CD4-positive, alpha-beta T cell treated with Interleukin-6 at 100 ng/mL for 8 hours (primary cell): ENCODE data around the gene RIMS4.

Source experiments
- DNase-seq: peaks from one replicate; pipeline ENCODE4 v3.0.0-alpha.2; 2020; ENCODE audit warnings: mixed read lengths, low spot score

The RIMS4 gene

DNA sequence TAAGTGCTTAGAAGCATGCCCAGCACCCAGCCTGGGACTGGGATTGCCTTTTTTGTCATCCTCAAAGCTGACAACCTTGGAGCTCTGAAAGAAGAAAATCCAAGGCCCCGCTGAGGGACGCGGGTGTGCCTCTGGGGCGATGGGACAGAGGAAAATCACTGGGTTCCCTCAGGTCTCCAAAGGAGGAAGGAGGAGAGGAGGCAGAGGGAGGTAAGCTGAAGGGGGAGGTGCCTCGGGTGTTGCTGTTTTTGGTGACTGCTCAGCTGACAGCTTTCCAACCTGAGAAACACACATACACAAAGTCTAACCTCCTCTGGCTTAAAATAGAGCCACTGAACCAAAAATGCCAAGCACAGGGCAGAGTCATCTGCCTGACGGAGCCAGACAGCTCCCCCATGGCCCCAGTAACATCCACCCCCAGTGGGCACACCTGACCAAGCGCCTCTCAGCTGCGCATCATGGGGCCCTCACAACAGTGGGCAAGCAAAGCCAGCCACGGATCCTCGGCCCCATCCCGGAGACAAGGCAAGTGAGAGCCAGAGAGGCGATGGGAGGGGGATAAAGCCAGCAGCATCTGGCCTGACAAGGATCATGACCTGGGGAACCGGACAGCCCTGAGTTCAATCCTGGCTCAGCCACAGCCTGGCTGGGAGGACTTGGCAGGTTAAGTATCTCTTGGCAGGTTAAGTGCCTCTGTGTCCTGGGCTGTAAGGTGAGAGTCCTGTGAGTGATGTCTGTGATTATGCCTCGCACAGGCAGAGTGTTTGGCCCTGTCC, 67.9 kb downstream of the RIMS4 start:
- DNase-seq, result no peak

DNA sequence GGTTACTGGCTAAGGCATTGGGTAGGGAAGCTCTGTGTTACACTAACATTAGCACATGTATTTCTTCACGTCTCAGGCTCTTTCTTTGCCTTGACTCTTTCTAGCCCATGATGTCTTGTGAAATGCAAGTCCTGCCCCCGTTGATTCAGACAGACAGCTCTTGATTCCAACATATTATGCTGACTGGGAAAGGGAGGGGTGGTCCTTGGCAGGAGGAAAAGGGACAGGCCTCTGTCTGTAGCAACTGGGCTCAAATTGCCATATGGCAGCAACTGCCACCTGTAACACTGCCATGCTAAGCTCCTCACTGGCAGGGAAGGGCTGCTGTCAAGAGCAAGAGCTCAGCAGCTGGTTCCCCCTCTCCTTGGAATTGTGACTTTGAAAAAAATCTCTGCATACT, 70.4 kb downstream of the RIMS4 start:
- DNase-seq, result no peak

DNA sequence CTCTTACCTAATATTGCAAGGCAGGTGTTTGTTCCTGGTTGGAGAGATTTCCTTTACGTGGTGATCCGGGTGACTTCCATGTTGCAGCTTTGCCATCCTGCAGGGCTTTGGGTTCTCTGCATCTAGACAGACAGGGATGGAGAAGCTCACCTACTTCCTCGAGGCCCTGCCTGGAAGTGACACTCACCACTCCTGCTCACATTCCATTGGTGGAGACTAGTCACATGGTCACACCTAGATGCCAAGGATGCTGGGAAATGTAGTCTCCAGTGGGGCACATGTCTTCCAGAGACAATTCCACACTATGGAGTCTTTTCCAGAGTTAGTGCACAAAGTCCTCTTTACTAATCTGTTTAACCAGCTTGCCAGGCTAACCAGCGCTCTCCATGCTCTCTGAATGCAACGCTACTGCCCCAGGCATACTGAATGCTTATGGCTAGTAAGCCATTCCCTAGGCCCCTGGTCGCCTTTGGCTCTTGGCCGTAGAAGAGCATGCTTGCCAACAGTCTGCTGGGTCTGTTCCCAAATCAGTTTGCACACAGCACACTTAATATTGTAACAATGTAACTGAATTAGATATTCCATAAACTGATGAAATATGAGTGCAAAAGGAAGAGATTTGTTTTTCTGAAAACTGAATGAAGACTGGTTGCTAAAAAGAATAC, 71.4 kb downstream of the RIMS4 start:
- DNase-seq, result peak; percentile 41

DNA sequence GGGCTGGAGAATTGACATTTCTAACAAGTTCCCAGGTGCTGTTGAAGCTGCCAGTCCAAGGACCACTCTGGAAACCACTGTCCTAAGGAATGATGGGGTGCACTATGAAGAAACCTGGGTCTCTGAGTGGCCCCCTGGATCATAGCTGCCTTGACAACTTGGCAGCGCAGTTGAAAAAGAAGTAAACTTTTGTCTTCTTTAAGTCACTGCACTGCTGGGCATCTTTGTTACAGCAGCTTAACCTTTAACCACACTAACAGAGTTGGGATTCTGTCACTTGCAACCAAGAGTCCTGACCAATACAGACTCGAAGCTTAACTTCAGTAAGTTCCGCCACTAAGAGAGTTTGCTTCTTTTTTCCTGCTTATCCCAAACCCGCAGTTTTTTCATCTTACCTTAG, 73.2 kb downstream of the RIMS4 start:
- DNase-seq, result no peak

DNA sequence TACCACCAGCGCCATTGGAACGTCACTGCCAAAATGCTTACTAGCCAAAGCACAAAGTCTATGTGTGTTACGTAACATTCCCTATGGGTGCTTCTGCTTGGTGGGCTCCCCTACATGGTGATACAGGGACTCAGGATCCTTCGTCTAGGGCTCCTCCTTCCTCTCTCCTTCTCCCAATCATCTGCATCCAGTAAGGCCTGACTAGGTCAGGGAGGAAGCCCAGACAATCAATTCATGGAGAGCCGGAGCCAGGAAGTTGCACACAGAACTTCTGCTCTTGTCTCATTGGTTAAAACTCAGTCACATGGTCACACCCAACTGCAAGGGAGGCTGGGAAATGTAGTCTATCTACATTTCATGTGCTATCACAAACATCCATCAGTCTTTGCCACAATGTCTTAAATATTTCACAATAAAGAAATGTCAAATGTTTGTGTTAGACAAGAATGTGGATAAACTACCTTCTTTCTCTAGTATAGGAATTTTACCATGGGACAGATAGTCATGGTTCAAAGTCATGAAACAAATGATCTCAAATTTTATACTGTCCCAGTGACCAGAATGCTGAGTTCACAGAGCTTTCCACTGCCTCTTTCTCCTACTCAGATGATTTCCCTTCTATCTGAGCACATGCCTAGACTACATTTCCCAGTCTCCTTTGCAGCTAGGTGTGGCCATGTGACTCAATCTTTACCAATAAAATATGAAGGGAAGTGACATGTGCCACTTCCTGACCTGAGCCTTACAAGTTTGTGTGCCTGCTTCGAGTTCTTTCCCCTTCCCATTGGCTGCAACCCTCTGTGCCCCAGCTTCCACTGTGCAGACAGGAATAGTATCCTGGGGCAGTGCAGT, 74.0 kb downstream of the RIMS4 start:
- DNase-seq, result peak; percentile 38

DNA sequence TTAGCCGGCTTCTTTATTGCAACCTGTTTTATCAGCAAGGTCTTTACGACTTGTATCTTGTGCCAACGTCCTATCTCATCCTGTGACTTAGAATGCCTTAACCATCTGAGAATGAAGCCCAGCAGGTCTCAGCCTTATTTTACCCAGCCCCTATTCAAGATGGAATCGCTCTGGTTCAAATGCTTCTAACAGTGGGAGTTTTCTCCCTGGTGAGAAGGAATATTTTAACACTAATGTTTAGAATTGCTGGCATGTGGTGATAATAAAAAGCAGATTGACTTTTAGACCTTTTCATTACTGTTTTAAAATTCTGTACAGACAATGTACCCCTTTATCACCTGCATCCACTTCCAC, 74.6 kb downstream of the RIMS4 start:
- DNase-seq, result no peak

DNA sequence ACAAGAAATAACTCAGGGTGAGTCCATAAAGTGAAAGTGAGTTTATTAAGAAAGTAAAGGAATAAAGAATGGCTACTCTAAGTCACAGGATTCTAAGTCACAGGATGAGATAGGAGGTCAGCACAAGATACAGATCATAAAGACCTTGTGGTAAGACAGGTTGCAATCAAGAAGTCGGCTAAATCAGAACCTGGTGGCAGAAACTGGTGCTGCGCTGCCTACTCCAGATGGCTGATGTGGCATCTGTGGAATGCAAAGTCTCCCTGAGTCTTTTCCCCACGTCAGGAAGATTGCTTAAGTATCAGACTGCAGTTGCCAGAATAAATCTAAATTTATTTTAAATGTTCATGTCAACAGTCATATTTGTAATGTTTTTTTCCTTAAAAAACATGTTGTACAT, 75.4 kb downstream of the RIMS4 start:
- no peak for DNase-seq

DNA sequence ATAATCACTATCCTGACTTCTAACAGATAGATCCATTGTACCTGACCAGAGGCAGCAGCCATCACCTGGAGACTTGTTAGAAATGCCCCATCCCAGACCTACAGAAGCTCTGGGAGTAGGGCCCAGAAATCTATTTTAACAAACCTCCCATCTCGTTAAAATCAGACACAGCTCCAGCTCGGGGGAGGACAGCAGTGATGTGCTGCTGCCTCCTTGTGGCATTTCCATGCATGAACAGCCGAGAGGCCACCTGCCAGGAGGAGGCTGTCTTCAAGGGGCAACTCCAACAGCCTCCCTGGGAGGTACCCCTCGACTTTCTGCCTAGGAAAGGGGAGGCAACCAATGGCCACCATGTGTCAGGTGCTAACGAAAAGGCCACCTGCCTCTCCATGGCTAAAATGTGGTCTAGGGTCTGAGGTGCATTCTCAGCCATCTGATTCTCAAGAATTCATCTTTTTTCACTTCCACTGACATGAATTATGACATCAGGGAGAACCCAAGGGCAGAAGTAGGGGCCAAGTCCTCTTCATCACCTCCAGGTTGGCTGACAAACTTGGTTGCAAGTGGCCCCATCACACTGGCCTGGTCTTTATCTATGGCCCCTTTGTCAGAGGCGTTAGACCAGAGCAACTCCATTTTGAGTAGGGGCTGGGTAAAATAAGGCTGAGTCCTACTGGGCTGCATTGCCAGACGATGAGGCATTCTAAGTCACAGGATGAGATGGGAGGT, 76.8 kb downstream of the RIMS4 start:
- peak; percentile 50 for DNase-seq

DNA sequence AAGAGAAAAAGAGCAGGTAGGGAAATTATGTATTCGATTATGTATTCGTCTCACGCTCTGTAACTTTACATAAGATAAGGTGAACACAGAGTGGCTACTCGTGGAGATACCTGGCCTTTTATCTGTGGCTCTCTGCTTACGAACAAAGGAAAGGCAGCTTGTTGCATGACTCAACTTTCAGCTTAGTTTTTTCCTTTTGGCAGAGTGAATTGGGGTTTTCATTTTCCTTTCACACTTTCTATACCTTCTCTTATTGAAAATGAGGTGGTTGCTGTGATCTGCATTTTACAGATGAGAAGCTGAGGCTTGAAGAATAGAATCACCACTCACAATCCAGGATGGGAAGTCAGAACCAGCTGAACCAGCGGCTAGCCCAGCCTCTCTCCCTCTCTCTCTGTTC, 78.0 kb downstream of the RIMS4 start:
- DNase-seq, result no peak

DNA sequence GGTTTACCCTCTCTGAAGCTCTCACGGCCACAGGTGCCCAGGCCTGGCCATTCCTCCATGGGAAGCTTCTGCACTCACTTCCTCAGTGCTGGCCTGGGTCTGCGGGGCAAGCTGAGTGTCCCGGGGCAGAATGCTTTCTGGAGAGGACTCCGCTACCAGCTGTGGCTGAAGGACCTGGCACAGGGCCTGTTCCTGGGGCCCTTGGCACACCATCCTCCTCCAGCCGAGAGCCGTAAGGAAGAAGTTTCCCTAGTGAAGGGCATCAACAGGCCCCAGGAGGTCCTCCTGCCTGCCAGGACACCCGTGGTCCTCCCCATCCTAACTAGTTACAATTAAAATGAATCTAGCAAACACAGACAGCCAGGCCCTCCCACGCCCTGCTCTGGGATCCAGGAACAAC, 78.7 kb downstream of the RIMS4 start:
- DNase-seq, result no peak

DNA sequence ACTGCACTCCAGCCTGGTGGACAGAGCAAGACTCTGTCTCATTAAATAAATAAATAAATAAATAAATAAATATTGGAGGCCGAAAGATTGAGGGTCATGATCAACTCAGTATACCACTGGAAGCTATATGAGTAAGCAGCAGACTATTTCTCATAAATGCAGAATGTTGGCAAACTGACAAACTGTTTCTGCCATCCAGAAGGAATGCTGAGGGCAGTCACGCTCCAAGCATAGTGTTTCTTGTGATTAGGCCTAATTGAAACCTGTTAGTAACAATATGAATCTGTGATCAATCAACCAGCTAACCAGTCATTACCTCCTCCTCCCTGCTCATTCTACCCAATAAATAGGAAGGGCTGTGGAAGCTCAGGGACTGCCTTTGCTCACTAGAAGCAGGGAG, 79.9 kb downstream of the RIMS4 start:
- DNase-seq, result no peak

DNA sequence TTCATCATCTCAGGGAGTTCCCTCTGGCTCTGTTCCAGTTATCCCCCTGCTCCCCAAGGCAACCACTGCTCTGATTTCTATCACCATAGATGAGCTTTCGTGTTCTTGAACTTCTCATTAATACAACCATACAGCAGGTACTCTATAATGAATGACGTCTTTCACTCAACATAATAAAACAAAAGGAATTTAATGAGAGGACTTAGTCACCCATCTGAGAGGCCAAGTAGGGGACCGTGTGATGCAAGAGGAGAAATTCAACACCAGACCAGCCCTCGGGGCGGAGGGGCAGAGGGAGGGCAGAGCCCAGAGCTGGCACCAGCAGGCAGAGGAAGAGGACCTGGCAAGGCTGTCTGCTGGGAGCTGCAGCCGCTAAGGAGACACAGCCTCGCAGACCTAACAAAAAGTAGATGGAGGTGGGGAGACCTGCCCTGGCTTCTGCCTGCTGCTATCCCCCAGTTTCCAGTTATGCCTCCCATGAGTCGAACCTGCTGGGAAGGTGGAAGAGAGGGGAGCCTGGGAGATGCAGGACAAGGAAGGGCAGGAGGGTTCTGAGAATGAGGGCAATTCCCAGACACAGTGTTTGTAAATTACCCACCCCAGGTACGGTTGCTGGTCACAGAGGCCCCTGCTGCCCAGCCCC, 81.4 kb downstream of the RIMS4 start:
- no peak for DNase-seq

DNA sequence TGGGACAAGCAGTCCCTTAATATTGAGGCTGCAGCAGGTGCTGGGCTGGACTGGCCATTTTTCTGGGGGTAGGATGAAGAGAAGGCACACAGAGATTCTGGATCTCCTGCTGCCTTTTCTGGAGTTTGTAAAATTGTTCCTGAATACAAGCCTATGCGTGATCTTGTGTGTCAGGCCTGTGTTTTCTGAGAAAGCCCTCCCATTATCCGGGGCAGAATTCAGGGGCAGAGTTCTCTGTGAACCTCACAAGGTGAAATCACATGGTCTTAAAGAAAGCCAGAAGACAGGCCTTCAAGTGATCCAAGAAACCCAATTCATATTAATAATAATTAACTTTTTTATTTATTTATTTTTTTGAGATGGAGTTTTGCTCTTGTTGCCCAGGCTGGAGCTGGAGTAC, 82.7 kb downstream of the RIMS4 start:
- DNase-seq, result no peak

DNA sequence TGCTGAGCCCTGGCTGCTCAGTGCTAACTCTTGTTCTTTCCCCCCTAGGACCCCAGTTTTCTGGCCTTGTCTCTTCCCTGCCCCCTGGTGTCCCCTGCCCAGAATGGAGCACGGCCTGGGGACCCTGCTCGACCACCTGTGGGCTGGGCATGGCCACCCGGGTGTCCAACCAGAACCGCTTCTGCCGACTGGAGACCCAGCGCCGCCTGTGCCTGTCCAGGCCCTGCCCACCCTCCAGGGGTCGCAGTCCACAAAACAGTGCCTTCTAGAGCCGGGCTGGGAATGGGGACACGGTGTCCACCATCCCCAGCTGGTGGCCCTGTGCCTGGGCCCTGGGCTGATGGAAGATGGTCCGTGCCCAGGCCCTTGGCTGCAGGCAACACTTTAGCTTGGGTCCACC, 83.3 kb downstream of the RIMS4 start:
- no peak for DNase-seq

DNA sequence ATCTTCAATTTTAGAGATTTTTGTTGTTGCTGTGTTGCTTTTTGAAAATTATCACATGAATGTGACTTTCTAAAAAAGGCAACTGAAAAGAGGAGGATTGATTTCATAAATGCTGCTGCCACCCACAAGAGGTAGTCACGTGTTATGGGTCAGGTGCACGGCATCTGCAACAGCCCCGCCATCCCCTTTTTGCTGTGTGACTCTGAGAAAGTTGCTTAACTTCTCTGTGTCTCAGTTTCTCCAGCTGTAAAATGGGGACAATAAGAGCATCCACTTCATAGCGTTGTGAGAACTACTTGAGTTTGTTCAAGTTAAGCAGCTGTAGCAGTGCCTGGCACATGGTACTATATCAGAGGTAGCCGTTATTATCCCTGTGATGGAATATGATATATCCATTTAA, 84.5 kb downstream of the RIMS4 start:
- DNase-seq, result no peak

DNA sequence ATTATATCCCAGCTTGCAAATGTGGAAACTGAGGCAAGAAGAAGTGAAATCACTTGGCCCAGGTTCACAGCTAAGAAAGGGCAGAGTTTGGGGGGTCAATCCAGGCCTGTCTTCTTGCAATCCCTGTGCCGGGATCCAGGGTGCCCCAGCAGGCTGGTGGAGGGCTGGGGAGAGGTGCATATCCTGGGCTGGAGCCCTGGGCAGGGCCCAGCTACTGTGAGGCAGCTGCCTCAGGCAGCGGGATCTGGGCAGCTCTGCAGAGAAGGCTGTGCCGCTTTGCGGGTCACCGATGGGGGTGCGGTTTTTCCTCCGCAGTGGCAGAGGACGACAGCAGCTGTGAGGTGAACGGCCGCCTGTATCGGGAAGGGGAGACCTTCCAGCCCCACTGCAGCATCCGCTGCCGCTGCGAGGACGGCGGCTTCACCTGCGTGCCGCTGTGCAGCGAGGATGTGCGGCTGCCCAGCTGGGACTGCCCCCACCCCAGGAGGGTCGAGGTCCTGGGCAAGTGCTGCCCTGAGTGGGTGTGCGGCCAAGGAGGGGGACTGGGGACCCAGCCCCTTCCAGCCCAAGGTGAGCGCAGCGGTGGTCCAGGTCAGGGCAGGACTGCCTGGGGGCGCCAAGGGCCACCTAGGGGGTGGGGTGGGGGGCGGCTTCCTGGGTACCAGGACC, 85.8 kb downstream of the RIMS4 start:
- no peak for DNase-seq

DNA sequence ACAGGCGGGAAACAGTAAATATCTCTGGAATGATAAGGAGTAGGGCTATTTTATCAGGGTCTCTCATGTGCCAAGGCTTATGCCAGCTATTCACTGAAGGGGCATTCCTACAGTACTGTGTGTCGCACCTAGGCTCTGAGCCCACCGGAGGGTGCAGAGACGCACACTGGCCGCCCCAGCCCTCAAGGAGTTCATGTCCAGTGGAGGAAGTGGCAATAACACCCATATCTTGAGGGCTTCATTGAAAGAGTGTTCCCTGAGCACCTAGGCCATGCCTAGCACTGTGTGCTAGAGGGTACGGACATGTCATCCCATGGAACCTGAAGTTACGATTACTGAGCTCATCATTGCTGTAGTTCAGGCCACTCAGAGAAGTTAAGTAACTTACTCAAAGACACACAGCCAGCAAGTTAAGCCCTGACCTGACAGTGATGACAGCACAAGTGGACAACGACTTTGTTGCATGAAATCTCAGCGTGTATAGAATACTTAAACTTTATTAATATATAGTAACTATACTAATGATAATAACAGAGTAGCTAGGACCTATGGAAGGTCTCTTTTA, 86.5 kb downstream of the RIMS4 start:
- no peak for DNase-seq

DNA sequence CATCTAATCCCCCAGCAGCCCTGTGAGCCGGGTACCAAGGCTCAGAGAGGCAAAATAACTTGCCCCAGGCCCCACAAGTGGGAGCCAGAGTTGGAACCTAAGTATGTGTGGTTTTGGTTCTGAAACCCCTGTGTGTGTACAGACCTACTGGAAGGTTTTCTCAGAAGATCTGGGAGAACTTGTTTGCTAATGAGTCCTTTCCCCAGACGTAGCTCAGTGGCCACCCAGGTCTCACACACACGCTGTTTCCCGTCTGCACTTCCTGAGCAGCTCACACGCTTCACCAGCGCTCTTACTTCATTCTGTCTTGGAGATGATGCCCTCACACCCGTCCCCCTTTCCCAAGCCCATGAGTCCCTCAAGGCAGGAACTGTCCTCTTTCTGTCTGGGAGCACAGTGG, 87.0 kb downstream of the RIMS4 start:
- no peak for DNase-seq

DNA sequence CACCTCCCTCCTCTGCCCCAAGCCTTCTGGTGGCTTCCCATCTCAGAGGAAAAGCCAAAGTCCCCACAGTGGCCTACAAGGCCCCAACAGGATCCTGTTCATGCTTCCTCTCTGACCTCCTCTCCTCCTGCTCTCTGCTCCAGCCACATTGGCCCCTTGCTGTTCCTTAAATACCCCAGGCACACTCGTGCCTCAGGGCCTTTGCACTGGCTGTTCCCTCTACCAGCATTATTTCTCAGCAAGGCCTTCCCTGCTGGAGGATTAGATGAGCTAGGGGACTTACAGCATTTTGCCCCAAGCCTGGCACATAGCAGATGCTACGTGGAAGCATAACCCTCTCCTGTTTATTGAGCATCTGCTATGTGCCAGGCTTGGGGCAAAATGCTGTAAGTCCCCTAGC, 87.4 kb downstream of the RIMS4 start:
- no peak for DNase-seq

DNA sequence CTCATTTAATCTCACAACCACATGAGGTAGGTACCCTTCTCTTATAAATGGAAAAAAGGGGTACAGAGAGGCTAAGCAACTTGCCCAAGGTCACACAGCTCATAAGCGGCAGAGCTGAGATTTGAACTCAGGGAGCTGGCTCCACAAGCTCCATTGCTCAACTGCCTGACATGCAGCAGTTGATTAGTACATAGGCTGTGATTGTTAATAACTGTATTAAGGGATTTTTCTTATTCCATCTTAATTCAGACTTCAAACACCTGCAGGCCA, 88.6 kb downstream of the RIMS4 start:
- DNase-seq, result no peak
